ENCODE measurements around the gene UGT2B10. TPM values are rescaled to one million over a fixed set of nuclear protein-coding genes. Genes with fewer than 3 reads are reported as not detected.

The UGT2B10 gene
- total RNA-seq, 4 donors from 2014 or later: not detected

DNA sequence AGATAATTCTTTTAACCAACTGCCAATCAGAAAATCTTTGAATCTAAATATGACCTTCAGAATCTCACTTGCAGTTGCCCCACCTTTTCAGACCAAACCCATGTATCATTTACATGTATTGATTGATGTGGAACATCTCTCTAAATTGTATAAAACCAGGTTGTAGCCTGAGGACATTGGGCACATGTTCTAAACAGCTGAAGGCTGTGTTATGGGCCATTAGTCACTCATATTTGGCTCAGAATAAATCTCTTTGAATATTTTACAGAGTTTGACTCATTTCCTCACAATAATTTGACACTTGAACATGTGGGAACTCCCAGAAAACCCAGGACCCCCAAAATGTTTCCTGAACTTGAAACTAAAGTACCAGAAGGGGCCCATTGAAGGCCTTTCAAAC is 58.7 kb downstream of the UGT2B10 start:
- TF ChIP-seq, protein P1, sequence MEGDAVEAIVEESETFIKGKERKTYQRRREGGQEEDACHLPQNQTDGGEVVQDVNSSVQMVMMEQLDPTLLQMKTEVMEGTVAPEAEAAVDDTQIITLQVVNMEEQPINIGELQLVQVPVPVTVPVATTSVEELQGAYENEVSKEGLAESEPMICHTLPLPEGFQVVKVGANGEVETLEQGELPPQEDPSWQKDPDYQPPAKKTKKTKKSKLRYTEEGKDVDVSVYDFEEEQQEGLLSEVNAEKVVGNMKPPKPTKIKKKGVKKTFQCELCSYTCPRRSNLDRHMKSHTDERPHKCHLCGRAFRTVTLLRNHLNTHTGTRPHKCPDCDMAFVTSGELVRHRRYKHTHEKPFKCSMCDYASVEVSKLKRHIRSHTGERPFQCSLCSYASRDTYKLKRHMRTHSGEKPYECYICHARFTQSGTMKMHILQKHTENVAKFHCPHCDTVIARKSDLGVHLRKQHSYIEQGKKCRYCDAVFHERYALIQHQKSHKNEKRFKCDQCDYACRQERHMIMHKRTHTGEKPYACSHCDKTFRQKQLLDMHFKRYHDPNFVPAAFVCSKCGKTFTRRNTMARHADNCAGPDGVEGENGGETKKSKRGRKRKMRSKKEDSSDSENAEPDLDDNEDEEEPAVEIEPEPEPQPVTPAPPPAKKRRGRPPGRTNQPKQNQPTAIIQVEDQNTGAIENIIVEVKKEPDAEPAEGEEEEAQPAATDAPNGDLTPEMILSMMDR (IDR thresholded peaks at IDR 0.05): no peak
- TF ChIP-seq POLR2A (IDR thresholded peaks at IDR 0.05): no peak
- intact Hi-C loops (cut with DNase I; ENCODE audit: low total_unique reads): no loop called here

DNA sequence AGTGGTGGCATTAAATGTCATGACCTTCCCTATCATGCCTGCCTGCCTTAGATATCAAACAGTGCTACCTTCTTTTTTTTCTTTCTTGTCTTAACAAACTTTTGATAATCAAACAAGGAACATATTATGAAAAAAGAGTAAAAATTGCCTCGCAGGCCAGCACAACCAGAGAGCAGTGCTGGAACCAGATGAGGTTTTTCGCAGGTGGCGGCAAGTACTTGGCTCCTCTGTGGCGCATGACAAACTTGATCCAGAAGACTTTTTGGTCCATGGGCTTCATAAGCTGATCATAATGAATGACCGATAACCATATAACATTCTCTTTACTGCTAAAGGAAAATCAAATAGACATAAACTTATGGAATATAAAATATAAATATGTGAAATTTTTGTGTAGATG is 61.8 kb downstream of the UGT2B10 start:
- no peak overlapping the region for H3K4me3 ChIP-seq (ENCODE audit: low read depth, poor library complexity, severe bottlenecking)
- TF ChIP-seq POLR2A (IDR thresholded peaks at IDR 0.05): no peak
- TF ChIP-seq, protein P1 (IDR thresholded peaks at IDR 0.05): no peak
- intact Hi-C loops (cut with DNase I; ENCODE audit: low total_unique reads): no loop called here
- 89 to 96% methylated on average over 5 of the region's 5 CpGs for WGBS, 2 donors
- no peak for DNase-seq (ENCODE audit: low spot score in 2 of 2)

More for the DNA sequence above, 58.7 kb downstream of the UGT2B10 start:
- no peak overlapping the region for H3K4me3 ChIP-seq (ENCODE audit: low read depth, poor library complexity, severe bottlenecking)
- DNase-seq (ENCODE audit: low spot score in 2 of 2): no peak

DNA sequence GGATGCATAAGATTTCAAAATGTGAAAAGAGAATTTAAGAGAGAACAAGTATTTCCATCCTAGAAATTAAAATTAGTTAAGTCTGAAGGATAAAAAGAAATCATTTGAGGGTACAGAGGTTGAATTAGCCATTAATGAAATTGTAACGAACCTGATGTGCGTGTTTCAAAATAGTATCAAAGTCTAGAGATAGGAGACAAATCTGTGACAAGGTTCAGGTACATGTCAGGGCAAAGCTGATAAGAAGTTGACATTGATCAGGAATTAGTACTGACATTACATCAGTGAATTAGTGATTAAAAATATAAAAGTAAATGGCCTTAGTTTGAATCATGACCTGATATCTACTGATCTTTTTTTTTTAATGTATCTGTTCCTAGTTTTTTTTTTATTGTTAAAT is 62.3 kb downstream of the UGT2B10 start:
- 86 to 90% methylated on average over 2 of the region's 2 CpGs for WGBS, 2 donors
- H3K4me3 ChIP-seq (ENCODE audit: low read depth, poor library complexity, severe bottlenecking): no peak overlapping the region
- TF ChIP-seq, protein P1 (IDR thresholded peaks at IDR 0.05): no peak
- no peak for TF ChIP-seq POLR2A (IDR thresholded peaks at IDR 0.05)
- DNase-seq (ENCODE audit: low spot score in 2 of 2): no peak
- intact Hi-C loops (cut with DNase I; ENCODE audit: low total_unique reads): no loop called here

Other genes starting within 250 kb of the UGT2B10 start
- not detected for gene UGT2B17, start 239.7 kb upstream of the UGT2B10 start, total RNA-seq
- under 1 TPM in 1 of 4 donors, not detected in 3; 0.29 TPM for gene UGT2B15, start 145.3 kb upstream of the UGT2B10 start, total RNA-seq
- under 1 TPM in 1 of 4 donors, not detected in 3; 0.20 TPM for gene UGT2A3, start 135.8 kb downstream of the UGT2B10 start, total RNA-seq

All from lower leg skin (tissue), 4 donors.